GM12801 (cell line): ENCODE data around the gene CUX1.

ENCODE experiments used
- CTCF ChIP-seq: IDR thresholded peaks from one replicate; pipeline ENCODE4 v1.5.1; 2011; ENCODE audit warnings: control low read depth; ENCODE audit not compliant: insufficient read length; ENCODE audit errors: extremely low read depth

Gene CUX1

GRCh38 chr7:102223184-102223583 is 405.8 kb downstream of the CUX1 start:
- TF ChIP-seq CTCF = no peak

- no peak for TF ChIP-seq CTCF
These were observed 407.6 kb downstream of the CUX1 start for GRCh38 chr7:102225025-102225424.

GRCh38 chr7:102227371-102227770 is 409.9 kb downstream of the CUX1 start:
- TF ChIP-seq CTCF = no peak

GRCh38 chr7:102228935-102229334 is 411.5 kb downstream of the CUX1 start:
- TF ChIP-seq CTCF = no peak

GRCh38 chr7:102230593-102230992 is 413.2 kb downstream of the CUX1 start:
- TF ChIP-seq CTCF = no peak

GRCh38 chr7:102232611-102233286 is 415.3 kb downstream of the CUX1 start:
- no peak for TF ChIP-seq CTCF

- no peak for TF ChIP-seq CTCF
These were observed 416.7 kb downstream of the CUX1 start for GRCh38 chr7:102234131-102234530.
